ENCODE measurements around the gene RSPH3. TPM values are rescaled to one million over a fixed set of nuclear protein-coding genes. Genes with fewer than 3 reads are reported as not detected.
"Not testable (repeated sequence)": the region's sequence is repeated elsewhere in the genome, so short reads cannot be mapped to it uniquely, and the experiment has no call there.

RSPH3 gene
- total RNA-seq, 2 experiments from 2014 or later: 2.4 to 2.9 TPM

- Mint-ChIP-seq H3K9me3 (peaks cover 2% of the 10 kb centered on the region), H3K4me3 (no peak overlapping the region), H3K27ac (peak overlapping the region; percentile 41), H3K4me1 (peaks cover 30% of the 10 kb centered on the region), H3K36me3 (ENCODE audit: low read depth) (peaks cover 3% of the 10 kb centered on the region), H3K27me3 (no peaks in the 10 kb centered on the region)
- no peak for DNase-seq
- ChIA-PET POLR2A (interaction anchor here (0.7 to 1.0 kb wide), 2 partner anchors 21 to 90 kb away, joined by 3 read pairs; no protein-coding TSS in a partner anchor), CTCF (interaction anchor here (0.9 to 3.9 kb wide), 11 partner anchors 9 to 119 kb away, joined by 3 to 15 read pairs (median 3); partner anchors contain the start of gene TAGAP)
Measured at GRCh38 chr6:159017757-159018559, 18.0 kb upstream of the RSPH3 start.

DNA sequence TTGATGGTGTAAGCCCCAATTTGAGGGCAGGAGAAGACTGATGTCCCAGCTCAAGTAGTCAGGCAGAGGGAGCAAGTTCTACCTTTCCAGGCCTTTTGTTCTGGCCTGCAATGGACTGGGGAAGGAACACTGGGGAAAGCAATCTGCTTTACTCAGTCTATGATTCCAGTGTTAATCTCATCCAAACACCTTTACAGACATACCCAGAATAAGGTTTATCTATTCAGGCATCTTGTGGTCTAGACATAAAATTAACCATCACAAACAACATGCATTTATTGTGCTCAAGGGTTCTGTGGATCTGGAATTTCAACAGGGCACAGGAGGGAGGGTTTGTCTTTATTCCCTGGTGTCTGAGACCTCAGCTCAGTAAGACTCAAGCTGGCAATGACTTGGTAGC lies 14.4 kb upstream of the RSPH3 start:
- ChIA-PET POLR2A (no interaction called here), CTCF (interaction anchor here (1.3 to 1.4 kb wide), 3 partner anchors 12 to 120 kb away, joined by 3 to 9 read pairs (median 4); no protein-coding TSS in a partner anchor)
- H3K4me1 Mint-ChIP-seq: peaks cover 41% of the 10 kb centered on the region
- no peak overlapping the region for H3K4me3 Mint-ChIP-seq
- H3K27ac Mint-ChIP-seq: no peak overlapping the region
- no peaks in the 10 kb centered on the region for H3K27me3 Mint-ChIP-seq
- no peaks in the 10 kb centered on the region for H3K9me3 Mint-ChIP-seq
- H3K36me3 Mint-ChIP-seq (ENCODE audit: low read depth): no peaks in the 10 kb centered on the region
- no peak for DNase-seq

DNA sequence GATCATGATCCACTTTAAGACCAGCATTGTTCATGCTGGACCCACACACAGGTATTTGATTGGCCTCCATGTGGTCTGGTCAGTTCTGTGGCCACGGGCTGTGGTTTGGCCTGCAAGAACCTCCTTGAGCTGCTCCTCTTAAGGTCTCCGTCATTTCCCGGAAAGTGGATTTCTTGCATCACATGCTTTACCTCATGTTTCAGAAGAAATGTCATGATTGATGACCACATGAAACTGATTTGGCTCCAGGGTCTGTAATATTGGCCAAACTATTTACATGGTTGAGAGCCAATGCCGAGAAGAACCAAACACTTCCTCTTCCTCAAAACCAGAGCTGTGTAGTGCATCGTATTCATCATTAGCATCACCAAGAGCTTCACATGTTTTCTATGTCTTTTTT lies 13.2 kb upstream of the RSPH3 start:
- POLR2A ChIA-PET: no interaction called here
- Mint-ChIP-seq H3K36me3 (ENCODE audit: low read depth) (no peaks in the 10 kb centered on the region), H3K27me3 (no peaks in the 10 kb centered on the region), H3K4me3 (no peak overlapping the region), H3K4me1 (peaks cover 39% of the 10 kb centered on the region), H3K9me3 (no peaks in the 10 kb centered on the region), H3K27ac (no peak overlapping the region)
- DNase-seq: no peak
- CTCF ChIA-PET: interaction anchor here (0.7 to 1.4 kb wide), 5 partner anchors 10 to 128 kb away, joined by 3 to 4 read pairs (median 3); no protein-coding TSS in a partner anchor

DNA sequence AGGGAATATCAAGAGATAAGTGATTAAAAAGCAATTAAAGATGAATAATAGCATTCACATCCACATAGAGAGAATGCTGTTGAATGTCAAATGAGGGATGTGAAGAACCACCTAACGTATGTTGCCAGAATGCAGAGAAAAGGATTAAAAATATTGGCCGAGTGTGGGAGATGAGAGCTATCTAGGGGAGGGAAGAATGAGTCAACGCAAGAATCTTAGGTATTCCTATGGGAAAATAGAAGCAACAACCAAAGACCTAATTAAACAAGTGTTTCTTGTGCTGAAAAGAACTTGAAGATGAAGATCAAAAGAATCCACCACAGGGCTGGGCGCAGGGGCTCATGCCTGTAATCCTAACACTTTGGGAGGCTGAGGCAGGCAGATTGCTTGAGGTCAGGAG lies 12.2 kb upstream of the RSPH3 start:
- H3K9me3 Mint-ChIP-seq: no peaks in the 10 kb centered on the region
- peaks cover 36% of the 10 kb centered on the region for H3K4me1 Mint-ChIP-seq

GRCh38 chr6:159010037-159010612 lies 10.1 kb upstream of the RSPH3 start:
- POLR2A ChIA-PET: interaction anchor here (0.7 kb wide), 1 partner anchor 34 kb away, joined by 3 read pairs; no protein-coding TSS in a partner anchor
- H3K4me1 Mint-ChIP-seq: peaks cover 30% of the 10 kb centered on the region
- not testable (repeated sequence) for H3K27me3 Mint-ChIP-seq; H3K9me3 Mint-ChIP-seq; DNase-seq; H3K4me3 Mint-ChIP-seq; H3K36me3 Mint-ChIP-seq (ENCODE audit: low read depth); H3K27ac Mint-ChIP-seq
- CTCF ChIA-PET: interaction anchor here (0.9 to 10.3 kb wide), 7 partner anchors 10 to 307 kb away, joined by 3 to 130 read pairs (median 11); partner anchors contain the start of genes RSPH3 and TAGAP

More for the DNA sequence above, 12.2 kb upstream of the RSPH3 start:
- Mint-ChIP-seq H3K4me3 (no peak overlapping the region), H3K36me3 (ENCODE audit: low read depth) (no peaks in the 10 kb centered on the region), H3K27ac (no peak overlapping the region), H3K27me3 (no peaks in the 10 kb centered on the region)
- ChIA-PET POLR2A (no interaction called here), CTCF (interaction anchor here (1.4 to 4.2 kb wide), 2 partner anchors 90 to 124 kb away, joined by 3 to 33 read pairs; no protein-coding TSS in a partner anchor)
- DNase-seq: no peak

GRCh38 chr6:159008656-159009288 lies 8.8 kb upstream of the RSPH3 start:
- Mint-ChIP-seq H3K9me3 (no peaks in the 10 kb centered on the region), H3K36me3 (ENCODE audit: low read depth) (no peaks in the 10 kb centered on the region), H3K27me3 (no peaks in the 10 kb centered on the region), H3K4me1 (peaks cover 30% of the 10 kb centered on the region), H3K27ac (peak overlapping the region; percentile 81), H3K4me3 (peak overlapping the region; percentile 26)
- ChIA-PET POLR2A (interaction anchor here (1.0 kb wide), 1 partner anchor 31 kb away, joined by 3 read pairs; no protein-coding TSS in a partner anchor), CTCF (interaction anchor here (1.0 to 10.3 kb wide), 21 partner anchors 9 to 131 kb away, joined by 3 to 130 read pairs (median 4); partner anchors contain the start of genes RSPH3 and TAGAP)
- DNase-seq: no peak

GRCh38 chr6:159007510-159007909 lies 7.5 kb upstream of the RSPH3 start:
- Mint-ChIP-seq H3K4me3 (no peak overlapping the region), H3K27ac (no peak overlapping the region), H3K9me3 (no peaks in the 10 kb centered on the region), H3K4me1 (peaks cover 24% of the 10 kb centered on the region), H3K27me3 (no peaks in the 10 kb centered on the region), H3K36me3 (ENCODE audit: low read depth) (no peaks in the 10 kb centered on the region)
- ChIA-PET POLR2A (interaction anchor here (0.6 kb wide), 2 partner anchors 102 to 285 kb away, joined by 3 to 4 read pairs; no protein-coding TSS in a partner anchor), CTCF (interaction anchor here (1.1 to 10.3 kb wide), 5 partner anchors 11 to 127 kb away, joined by 3 to 130 read pairs (median 15); partner anchors contain the start of gene TAGAP)
- DNase-seq: no peak

DNA sequence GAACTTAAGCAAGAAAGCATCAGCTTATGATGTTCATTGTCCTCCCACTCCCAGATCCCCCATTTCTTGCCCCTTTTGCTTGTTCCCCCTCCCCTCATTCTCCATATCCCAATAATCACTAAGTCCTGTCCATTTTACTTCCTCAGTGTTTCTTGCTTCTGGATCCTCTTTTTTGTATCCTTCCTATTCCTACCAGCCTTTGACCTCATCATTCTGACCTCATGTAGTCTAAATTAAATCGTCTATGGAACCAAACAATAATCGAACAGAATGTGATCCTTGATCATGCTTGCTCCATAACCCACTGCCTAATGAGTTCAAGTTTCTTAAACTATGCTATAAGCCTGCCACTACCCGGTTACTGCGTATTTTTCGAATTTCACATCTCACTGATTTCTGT lies 5.4 kb upstream of the RSPH3 start:
- Mint-ChIP-seq H3K4me1 (peaks cover 34% of the 10 kb centered on the region), H3K27me3 (no peaks in the 10 kb centered on the region), H3K9me3 (no peaks in the 10 kb centered on the region), H3K27ac (no peak overlapping the region), H3K36me3 (ENCODE audit: low read depth) (no peaks in the 10 kb centered on the region), H3K4me3 (no peak overlapping the region)
- no peak for DNase-seq
- ChIA-PET POLR2A (no interaction called here), CTCF (interaction anchor here (0.6 to 10.3 kb wide), 5 partner anchors 101 to 801 kb away, joined by 3 to 130 read pairs (median 4); no protein-coding TSS in a partner anchor)

DNA sequence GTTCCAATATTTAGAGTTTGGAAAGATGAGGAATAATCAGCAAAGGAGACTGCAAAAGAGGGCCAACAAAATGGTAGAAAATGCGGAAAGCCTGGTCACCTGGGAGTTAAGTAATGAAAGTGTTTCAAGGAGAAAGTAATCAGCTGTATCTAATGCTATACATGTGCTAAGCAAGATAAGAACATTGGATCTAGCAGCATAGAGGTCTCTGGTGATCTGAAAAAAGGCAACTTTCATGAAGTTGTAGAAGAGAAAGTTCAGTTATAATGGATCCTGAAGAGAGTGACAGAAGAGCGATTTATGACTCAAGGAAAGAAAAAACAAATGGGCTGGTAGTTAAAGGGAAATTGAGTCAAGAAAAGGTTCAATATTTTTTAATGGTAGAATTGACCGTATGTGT lies 4.6 kb upstream of the RSPH3 start:
- POLR2A ChIA-PET: no interaction called here
- H3K4me1 Mint-ChIP-seq: peaks cover 30% of the 10 kb centered on the region
- H3K4me3 Mint-ChIP-seq: no peak overlapping the region
- no peaks in the 10 kb centered on the region for H3K9me3 Mint-ChIP-seq
- H3K36me3 Mint-ChIP-seq (ENCODE audit: low read depth): no peaks in the 10 kb centered on the region
- no peak overlapping the region for H3K27ac Mint-ChIP-seq
- no peaks in the 10 kb centered on the region for H3K27me3 Mint-ChIP-seq
- no peak for DNase-seq
- CTCF ChIA-PET: interaction anchor here (1.1 to 10.3 kb wide), 3 partner anchors 102 to 260 kb away, joined by 3 to 130 read pairs (median 4); no protein-coding TSS in a partner anchor

DNA sequence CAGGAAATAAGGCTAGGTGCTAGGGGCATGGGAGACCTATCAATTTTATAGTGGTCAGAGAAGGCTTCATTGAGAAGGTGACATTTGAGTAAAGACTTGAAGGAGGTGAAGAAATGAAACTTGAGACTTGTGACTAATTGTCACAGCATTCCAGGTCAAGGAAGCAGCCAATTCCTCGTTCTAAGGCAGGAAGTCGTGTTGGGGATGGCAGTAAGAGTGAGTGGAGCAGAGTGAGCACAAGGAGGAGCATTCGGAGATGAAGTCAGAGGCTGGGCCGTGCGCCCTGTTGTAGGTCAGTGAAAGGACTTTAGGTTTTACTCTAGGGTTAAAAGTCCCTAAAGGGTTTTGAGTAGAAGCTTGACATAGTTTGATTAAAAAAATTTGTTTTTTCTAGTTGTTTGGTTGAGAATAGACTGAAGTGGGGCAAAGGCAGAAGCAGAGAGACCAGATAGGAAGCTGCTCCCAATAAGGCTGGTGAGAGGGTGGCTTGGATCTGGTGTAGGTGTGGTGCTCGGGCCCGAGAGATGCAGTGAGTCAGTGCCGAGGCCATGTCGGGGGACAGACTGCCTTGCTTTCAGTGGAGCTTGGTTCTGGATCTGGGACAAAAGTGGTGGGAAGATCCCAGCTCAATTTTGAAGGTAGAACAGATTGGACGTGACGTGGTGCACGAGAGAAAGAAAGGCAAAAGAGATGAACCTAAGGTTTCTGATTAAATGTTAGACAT lies 2.6 kb upstream of the RSPH3 start:
- Mint-ChIP-seq H3K4me1 (peaks cover 27% of the 10 kb centered on the region), H3K9me3 (no peaks in the 10 kb centered on the region), H3K27ac (no peak overlapping the region), H3K27me3 (no peaks in the 10 kb centered on the region), H3K4me3 (no peak overlapping the region), H3K36me3 (ENCODE audit: low read depth) (no peaks in the 10 kb centered on the region)
- POLR2A ChIA-PET: no interaction called here
- DNase-seq: no peak
- CTCF ChIA-PET: interaction anchor here (1.3 to 10.3 kb wide), 2 partner anchors 11 to 104 kb away, joined by 3 to 130 read pairs; no protein-coding TSS in a partner anchor

GRCh38 chr6:158999154-158999665 lies 792 bp downstream of the RSPH3 start:
- CTCF ChIA-PET: interaction anchor here (0.7 to 3.3 kb wide), 8 partner anchors 10 to 129 kb away, joined by 3 to 12 read pairs (median 4); no protein-coding TSS in a partner anchor
- peaks cover 37% of the 10 kb centered on the region for H3K4me1 Mint-ChIP-seq
- no peaks in the 10 kb centered on the region for H3K9me3 Mint-ChIP-seq

More at GRCh38 chr6:158999154-158999665, 792 bp downstream of the RSPH3 start:
- Mint-ChIP-seq H3K4me3 (peak overlapping the region; percentile 94), H3K27ac (peak overlapping the region; percentile 88), H3K36me3 (ENCODE audit: low read depth) (peaks cover 1% of the 10 kb centered on the region), H3K27me3 (no peaks in the 10 kb centered on the region)
- POLR2A ChIA-PET: no interaction called here
- DNase-seq: no peak

Measured in activated CD4-positive, alpha-beta T cell treated with anti-CD3 and anti-CD28 coated beads, Interleukin-2, amount 10 ng/mL, durations not matched to agents 7 days and 5 days (primary cell).